ENCODE data around the gene MSLN.

The MSLN gene

DNA sequence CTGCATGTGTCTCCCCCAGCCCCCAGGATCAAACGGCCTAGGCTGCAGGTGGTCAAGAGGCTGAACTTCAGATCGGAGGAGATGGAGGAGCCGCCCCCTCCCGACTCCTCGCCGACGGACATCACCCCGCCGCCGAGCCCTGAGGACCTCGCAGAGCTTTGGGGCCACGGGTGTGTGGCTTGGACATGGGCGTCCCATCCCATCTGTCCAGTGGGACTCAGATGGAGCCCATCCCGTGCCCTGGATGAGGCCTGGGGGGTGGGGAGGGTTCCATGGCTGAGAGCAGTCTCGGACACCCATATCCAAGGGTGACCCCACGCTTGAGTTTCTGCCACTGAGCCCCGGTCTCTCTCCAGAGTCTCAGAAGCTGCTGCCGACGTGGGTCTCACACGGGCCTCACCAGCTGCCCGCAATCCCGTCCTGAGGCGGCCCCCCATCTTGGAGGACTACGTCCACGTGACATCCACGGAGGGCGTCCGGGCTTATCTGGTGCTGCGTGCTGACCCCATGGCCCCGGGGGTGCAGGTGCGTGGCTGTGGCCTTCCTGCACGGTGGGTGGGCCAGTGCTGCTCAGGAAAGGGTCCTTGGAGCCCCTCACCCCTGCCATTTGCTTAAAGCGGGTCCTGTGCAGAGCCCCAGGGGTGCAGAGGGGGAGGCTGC lies 28.8 kb downstream of the MSLN start:
- no peaks in the 10 kb centered on the region for H3K27me3 ChIP-seq (ENCODE audit: insufficient read depth, low read length)
- WGBS: 76% methylated on average over 33 of the region's 33 CpGs
- H3K27ac ChIP-seq (ENCODE audit: low read depth, low read length): no peak overlapping the region; the same call in 1 of the 2 replicates
- peak overlapping the region; percentile 99 for H3K4me3 ChIP-seq (ENCODE audit: low read length)
- peaks cover 46% of the 10 kb centered on the region for H3K36me3 ChIP-seq (ENCODE audit: insufficient read depth, low read length)
- H3K9me3 ChIP-seq (ENCODE audit: insufficient read depth, low read depth, low read length): no peaks in the 10 kb centered on the region
- H3K9ac ChIP-seq (ENCODE audit: low read depth, low read length): peak overlapping the region; percentile 93
- no peaks in the 10 kb centered on the region for H3K4me1 ChIP-seq (ENCODE audit: insufficient read depth, low read length)

DNA sequence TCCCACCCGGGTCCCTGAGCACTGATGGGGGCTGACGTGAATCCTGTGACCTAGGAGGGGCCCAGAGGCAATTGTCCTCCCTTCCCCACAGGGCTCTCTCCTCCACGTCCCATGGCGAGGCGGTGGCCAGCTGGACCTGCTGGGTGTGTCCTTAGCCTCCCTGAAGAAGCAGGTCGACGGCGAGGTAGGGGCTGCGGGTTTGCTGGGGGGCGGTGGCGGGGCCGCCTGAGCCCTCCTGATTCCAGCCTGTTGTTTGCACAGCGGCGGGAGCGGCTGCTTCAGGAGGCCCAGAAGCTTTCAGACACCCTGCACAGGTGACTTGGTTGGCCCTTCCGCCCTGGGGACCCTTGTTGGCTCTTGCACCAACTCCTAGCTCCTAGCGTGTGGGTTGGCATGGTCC lies 29.6 kb downstream of the MSLN start:
- no peak overlapping the region for H3K9ac ChIP-seq (ENCODE audit: low read depth, low read length)
- H3K27ac ChIP-seq (ENCODE audit: low read depth, low read length): no peak overlapping the region
- no peaks in the 10 kb centered on the region for H3K9me3 ChIP-seq (ENCODE audit: insufficient read depth, low read depth, low read length)
- H3K4me3 ChIP-seq (ENCODE audit: low read length): no peak overlapping the region
- H3K27me3 ChIP-seq (ENCODE audit: insufficient read depth, low read length): no peaks in the 10 kb centered on the region
- H3K4me1 ChIP-seq (ENCODE audit: insufficient read depth, low read length): no peaks in the 10 kb centered on the region
- H3K36me3 ChIP-seq (ENCODE audit: insufficient read depth, low read length): peaks cover 53% of the 10 kb centered on the region
- WGBS: 95% methylated on average over 17 of the region's 17 CpGs

DNA sequence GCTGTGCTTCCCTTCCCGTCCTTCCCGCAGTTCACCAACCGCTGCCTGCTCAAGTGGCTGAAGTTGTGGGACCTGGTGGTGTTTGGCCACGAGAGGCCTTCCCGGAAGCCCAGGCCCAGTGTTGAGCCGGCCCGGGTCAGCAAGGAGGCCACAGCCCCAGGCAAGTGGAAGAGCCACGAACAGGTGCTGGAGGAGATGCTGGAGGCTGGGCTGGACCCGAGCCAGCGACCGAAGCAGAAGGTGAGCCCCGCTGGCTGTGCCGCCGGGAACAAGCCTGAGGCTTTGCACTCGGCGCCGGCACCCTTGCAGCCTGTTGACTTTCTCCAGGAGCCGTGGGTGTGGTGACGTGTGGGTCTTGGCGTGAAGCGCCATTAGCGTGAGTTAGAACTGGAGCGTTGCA lies 30.6 kb downstream of the MSLN start:
- Histone ChIP-seq H3K4me3 (ENCODE audit: low read length) (no peak overlapping the region), H3K9me3 (ENCODE audit: insufficient read depth, low read depth, low read length) (no peaks in the 10 kb centered on the region), H3K27me3 (ENCODE audit: insufficient read depth, low read length) (no peaks in the 10 kb centered on the region), H3K36me3 (ENCODE audit: insufficient read depth, low read length) (peaks cover 52% of the 10 kb centered on the region), H3K9ac (ENCODE audit: low read depth, low read length) (no peak overlapping the region), H3K27ac (ENCODE audit: low read depth, low read length) (no peak overlapping the region), H3K4me1 (ENCODE audit: insufficient read depth, low read length) (no peaks in the 10 kb centered on the region)
- WGBS: 96% methylated on average over 23 of the region's 23 CpGs

DNA sequence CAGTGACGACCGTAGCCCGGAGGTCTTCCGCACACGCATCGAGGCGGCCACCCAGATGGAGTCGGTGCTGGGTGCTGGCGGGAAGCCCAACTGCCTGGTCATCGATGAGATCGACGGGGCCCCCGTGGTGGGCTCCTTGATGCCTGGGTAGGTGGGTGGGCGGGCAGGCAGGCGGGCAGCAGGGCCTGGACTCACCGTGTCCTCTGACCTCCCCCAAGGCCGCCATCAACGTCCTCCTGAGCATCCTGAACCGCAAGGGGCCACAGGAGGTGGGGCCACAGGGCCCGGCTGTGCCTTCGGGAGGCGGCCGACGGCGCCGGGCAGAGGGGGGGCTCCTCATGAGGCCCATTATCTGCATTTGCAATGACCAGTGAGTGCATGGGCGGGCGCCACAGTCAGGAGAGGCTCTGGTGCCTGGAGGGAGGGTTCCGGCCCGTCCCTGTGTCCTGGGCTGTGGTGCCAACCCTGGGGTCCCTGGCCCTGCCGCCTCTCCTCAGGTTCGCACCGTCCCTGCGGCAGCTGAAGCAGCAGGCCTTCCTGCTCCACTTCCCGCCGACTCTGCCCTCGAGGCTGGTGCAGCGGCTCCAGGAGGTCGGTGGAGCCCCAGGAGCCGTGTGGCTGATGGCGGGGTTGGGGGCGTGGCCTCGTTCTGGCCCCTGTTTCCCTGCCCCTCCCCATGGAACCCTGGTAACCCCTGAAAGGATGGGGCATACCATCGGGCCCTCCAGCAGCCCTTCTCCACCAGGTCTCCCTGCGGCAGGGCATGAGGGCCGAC lies 31.9 kb downstream of the MSLN start:
- 96% methylated on average over 46 of the region's 46 CpGs for WGBS

DNA sequence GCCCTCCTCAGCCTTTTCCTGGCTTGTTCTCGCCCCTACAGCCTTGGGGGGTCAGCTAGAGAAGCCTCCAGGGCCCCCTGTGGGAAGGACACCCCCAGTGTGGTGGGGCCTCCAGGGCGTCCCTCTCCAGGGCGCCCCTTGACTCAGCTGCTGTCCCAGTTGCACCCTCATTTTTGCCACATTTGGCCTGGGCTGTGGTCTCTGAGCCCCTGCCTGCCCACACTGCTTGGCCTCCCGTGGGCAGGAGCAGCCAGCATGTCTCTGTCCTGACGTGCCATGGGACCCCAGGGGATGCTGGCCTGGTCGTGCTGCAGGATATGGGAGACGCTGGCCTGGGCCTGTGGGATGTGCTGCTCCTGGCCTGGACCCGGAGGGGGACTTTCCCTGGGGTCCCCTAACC lies 32.9 kb downstream of the MSLN start:
- no peaks in the 10 kb centered on the region for H3K27me3 ChIP-seq (ENCODE audit: insufficient read depth, low read length)
- no peak overlapping the region for H3K4me3 ChIP-seq (ENCODE audit: low read length)
- H3K36me3 ChIP-seq (ENCODE audit: insufficient read depth, low read length): peaks cover 52% of the 10 kb centered on the region
- H3K27ac ChIP-seq (ENCODE audit: low read depth, low read length): no peak overlapping the region
- H3K9ac ChIP-seq (ENCODE audit: low read depth, low read length): no peak overlapping the region
- H3K4me1 ChIP-seq (ENCODE audit: insufficient read depth, low read length): no peaks in the 10 kb centered on the region
- H3K9me3 ChIP-seq (ENCODE audit: insufficient read depth, low read depth, low read length): no peaks in the 10 kb centered on the region
- WGBS: 94% methylated on average over 8 of the region's 8 CpGs

More for the DNA sequence above, 31.9 kb downstream of the MSLN start:
- H3K4me1 ChIP-seq (ENCODE audit: insufficient read depth, low read length): no peaks in the 10 kb centered on the region
- H3K4me3 ChIP-seq (ENCODE audit: low read length): no peak overlapping the region
- H3K36me3 ChIP-seq (ENCODE audit: insufficient read depth, low read length): peaks cover 50% of the 10 kb centered on the region
- no peaks in the 10 kb centered on the region for H3K27me3 ChIP-seq (ENCODE audit: insufficient read depth, low read length)
- no peaks in the 10 kb centered on the region for H3K9me3 ChIP-seq (ENCODE audit: insufficient read depth, low read depth, low read length)
- H3K9ac ChIP-seq (ENCODE audit: low read depth, low read length): no peak overlapping the region
- H3K27ac ChIP-seq (ENCODE audit: low read depth, low read length): no peak overlapping the region

DNA sequence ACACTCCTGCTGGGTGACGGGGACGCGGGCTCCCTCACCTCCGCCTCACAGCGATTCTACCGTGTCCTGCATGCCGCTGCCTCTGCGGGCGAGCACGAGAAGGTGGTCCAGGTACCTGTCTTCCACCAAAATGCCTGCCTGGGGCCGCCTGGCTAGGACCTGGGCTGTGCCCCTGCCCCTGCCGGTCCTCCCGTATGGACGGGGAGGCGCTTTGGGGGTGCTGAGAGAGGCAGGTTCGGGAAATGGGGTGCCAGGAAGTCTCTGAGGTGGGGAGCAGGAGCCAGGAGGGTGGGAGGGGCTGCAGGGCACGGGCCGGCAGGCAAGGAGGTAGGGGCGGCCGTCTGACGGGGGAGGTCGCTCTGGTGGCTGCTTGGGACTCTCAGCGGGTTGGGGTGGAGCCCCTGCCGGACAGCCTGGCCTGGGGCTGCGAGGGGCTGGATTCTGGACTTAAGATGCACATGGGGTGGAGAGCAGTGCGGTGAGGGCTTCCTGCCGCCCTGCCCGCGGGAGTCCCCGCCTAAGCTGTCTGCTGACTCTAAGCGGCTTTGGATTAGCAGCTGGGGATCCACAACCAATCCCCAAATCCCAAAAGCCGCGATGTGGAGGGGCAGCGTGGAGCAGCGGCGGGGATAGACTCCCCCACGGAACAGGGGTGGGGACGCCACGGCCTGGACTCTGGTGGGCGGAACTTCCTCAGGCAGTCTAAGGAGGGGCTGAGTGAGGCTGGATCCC lies 33.7 kb downstream of the MSLN start:
- H3K9ac ChIP-seq (ENCODE audit: low read depth, low read length): no peak overlapping the region
- H3K4me3 ChIP-seq (ENCODE audit: low read length): no peak overlapping the region
- H3K27ac ChIP-seq (ENCODE audit: low read depth, low read length): no peak overlapping the region
- no peaks in the 10 kb centered on the region for H3K9me3 ChIP-seq (ENCODE audit: insufficient read depth, low read depth, low read length)
- 94% methylated on average over 40 of the region's 40 CpGs for WGBS
- H3K4me1 ChIP-seq (ENCODE audit: insufficient read depth, low read length): no peaks in the 10 kb centered on the region
- H3K36me3 ChIP-seq (ENCODE audit: insufficient read depth, low read length): peaks cover 52% of the 10 kb centered on the region
- no peaks in the 10 kb centered on the region for H3K27me3 ChIP-seq (ENCODE audit: insufficient read depth, low read length)

DNA sequence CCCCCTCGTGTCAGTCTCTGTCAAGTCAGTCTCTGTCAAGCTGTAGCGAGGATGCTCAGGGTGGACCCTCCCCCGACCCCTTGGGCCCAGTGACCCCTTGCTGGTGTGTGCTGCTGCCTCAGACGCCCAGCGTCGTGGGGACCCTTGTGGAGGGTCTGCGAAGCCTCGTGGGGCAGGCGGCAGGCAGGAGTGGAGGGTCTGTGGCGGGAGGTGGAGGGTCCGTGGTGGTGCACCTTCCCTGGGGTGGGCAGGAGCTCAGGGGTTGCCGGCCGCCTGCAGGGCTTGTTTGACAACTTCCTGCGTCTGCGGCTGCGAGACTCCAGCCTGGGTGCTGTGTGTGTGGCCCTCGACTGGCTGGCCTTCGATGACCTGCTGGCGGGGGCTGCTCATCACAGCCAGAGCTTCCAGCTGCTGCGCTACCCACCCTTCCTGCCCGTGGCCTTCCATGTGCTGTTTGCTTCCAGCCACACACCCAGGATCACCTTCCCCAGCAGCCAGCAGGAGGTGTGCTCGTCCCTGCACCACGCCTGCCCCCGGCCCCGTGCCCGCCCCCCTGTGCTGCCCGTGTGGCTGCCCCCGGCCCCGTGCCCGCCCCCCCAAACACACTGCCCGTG lies 34.4 kb downstream of the MSLN start:
- WGBS: 93% methylated on average over 22 of the region's 31 CpGs
- peaks cover 47% of the 10 kb centered on the region for H3K36me3 ChIP-seq (ENCODE audit: insufficient read depth, low read length)
- no peak overlapping the region for H3K27ac ChIP-seq (ENCODE audit: low read depth, low read length)
- H3K9ac ChIP-seq (ENCODE audit: low read depth, low read length): no peak overlapping the region
- H3K27me3 ChIP-seq (ENCODE audit: insufficient read depth, low read length): peaks cover 2% of the 10 kb centered on the region; the same call in 1 of the 2 replicates
- no peak overlapping the region for H3K4me3 ChIP-seq (ENCODE audit: low read length)
- H3K4me1 ChIP-seq (ENCODE audit: insufficient read depth, low read length): no peaks in the 10 kb centered on the region
- H3K9me3 ChIP-seq (ENCODE audit: insufficient read depth, low read depth, low read length): no peaks in the 10 kb centered on the region

DNA sequence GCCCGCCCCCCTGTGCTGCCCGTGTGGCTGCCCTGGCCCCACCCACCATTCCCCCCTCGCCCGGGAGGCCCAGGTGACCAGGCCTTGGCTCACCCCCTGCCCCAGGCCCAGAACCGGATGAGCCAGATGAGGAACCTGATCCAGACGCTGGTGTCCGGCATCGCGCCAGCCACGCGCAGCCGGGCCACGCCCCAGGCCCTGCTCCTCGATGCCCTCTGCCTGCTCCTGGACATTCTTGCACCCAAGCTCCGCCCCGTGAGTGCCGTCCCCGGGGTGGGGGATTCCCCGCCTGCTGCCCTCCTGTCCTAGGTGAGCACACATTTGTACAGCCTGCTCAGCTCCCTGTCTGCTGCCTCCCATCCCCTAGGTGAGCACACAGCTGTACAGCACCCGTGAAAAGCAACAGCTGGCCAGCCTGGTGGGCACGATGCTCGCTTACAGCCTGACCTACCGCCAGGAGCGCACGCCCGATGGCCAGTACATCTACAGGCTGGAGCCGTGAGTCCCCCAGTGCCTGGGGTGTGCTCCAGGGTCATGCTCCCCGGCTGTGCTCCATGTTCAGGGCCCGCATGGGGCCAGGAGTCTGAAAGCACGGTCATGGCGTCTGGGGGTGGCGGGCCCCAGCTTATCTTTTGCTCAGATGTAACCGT lies 35.2 kb downstream of the MSLN start:
- Histone ChIP-seq H3K4me3 (ENCODE audit: low read length) (no peak overlapping the region), H3K9ac (ENCODE audit: low read depth, low read length) (no peak overlapping the region), H3K27ac (ENCODE audit: low read depth, low read length) (no peak overlapping the region), H3K27me3 (ENCODE audit: insufficient read depth, low read length) (peaks cover 7% of the 10 kb centered on the region; the same call in 1 of the 2 replicates), H3K36me3 (ENCODE audit: insufficient read depth, low read length) (peaks cover 41% of the 10 kb centered on the region), H3K4me1 (ENCODE audit: insufficient read depth, low read length) (no peaks in the 10 kb centered on the region), H3K9me3 (ENCODE audit: insufficient read depth, low read depth, low read length) (no peaks in the 10 kb centered on the region)
- 93% methylated on average over 32 of the region's 33 CpGs for WGBS

DNA sequence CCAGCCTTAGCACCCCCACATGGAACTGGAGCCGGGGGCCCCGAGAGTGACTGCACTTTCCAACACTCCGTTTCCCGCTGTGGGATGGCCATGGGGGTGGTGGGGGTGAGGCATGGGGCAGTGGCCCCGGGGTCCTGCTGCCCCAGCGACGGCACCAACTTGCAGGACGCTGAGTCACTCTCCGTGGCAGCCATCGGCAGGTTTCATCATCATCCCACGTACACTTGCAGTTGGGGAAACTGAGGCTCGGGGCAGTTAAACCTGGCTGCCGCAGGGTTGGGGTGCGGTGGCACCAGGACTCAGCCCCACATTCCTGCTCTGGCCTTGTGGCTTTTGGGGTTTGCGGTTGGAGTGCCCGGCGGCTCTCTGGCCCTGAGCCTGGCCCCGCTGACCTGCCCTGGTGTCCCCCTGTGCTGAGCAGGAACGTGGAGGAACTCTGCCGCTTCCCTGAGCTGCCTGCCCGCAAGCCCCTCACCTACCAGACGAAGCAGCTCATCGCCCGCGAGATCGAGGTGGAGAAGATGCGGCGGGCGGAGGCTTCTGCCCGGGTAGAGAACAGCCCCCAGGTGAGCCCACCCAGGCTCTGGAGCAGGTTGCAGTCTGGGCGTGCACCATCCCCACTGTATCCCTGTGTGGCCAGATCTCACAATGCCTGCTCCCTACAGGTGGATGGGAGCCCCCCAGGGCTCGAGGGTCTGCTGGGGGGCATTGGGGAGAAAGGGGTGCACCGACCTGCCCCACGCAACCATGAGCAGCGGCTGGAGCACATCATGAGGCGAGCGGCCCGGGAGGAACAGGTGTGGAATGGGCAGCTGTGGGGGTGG lies 36.0 kb downstream of the MSLN start:
- H3K9ac ChIP-seq (ENCODE audit: low read depth, low read length): no peak overlapping the region
- H3K9me3 ChIP-seq (ENCODE audit: insufficient read depth, low read depth, low read length): no peaks in the 10 kb centered on the region
- peaks cover 15% of the 10 kb centered on the region for H3K27me3 ChIP-seq (ENCODE audit: insufficient read depth, low read length)
- H3K36me3 ChIP-seq (ENCODE audit: insufficient read depth, low read length): peaks cover 33% of the 10 kb centered on the region
- no peak overlapping the region for H3K4me3 ChIP-seq (ENCODE audit: low read length)
- WGBS: 94% methylated on average over 38 of the region's 38 CpGs
- no peak overlapping the region for H3K27ac ChIP-seq (ENCODE audit: low read depth, low read length)
- no peaks in the 10 kb centered on the region for H3K4me1 ChIP-seq (ENCODE audit: insufficient read depth, low read length)

DNA sequence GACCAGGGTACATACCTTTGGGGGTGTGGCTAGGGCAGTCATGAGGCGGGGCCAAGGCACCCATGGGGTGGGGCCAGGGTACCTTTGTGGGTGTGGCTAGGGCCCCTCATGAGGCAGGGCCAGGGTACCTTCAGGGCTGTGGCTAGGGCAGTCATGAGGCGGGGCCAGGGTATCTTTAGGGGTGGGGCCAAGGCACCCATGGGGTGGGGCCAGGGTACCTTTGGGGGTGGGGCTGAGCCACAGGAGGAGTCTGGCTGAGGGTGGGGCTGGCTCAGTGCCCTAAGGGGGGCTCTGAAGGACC lies 36.5 kb downstream of the MSLN start:
- Histone ChIP-seq H3K4me3 (ENCODE audit: low read length) (no peak overlapping the region), H3K27ac (ENCODE audit: low read depth, low read length) (no peak overlapping the region), H3K4me1 (ENCODE audit: insufficient read depth, low read length) (no peaks in the 10 kb centered on the region), H3K27me3 (ENCODE audit: insufficient read depth, low read length) (peaks cover 20% of the 10 kb centered on the region), H3K9me3 (ENCODE audit: insufficient read depth, low read depth, low read length) (no peaks in the 10 kb centered on the region), H3K36me3 (ENCODE audit: insufficient read depth, low read length) (peaks cover 27% of the 10 kb centered on the region), H3K9ac (ENCODE audit: low read depth, low read length) (no peak overlapping the region)
- 86% methylated on average over 2 of the region's 2 CpGs for WGBS
